Gastroesophageal sphincter (tissue), 4 donors: ENCODE data around the gene TMEM181. TPM values are rescaled to one million over a fixed set of nuclear protein-coding genes. Genes with fewer than 3 reads are reported as not detected.
"Not testable (repeated sequence)": the region's sequence is repeated elsewhere in the genome, so short reads cannot be mapped to it uniquely, and the experiment has no call there.

ENCODE experiments used
- ATAC-seq: fragments of 150-250 bp; one replicate; pipeline ENCODE4 v1.9.1; 2016; ENCODE audit warnings: mild to moderate bottlenecking, moderate library complexity
- H3K27ac ChIP-seq, 4 donors: fragments of 200-600 bp; sonication (generic) in 3 of 4; 1 replicate in 3 of 4; 2 replicates in 1 of 4; pipeline ENCODE4 v1.5.1; 2016 to 2019
- H3K27me3 ChIP-seq: fragments of 200-600 bp; sonication (generic); one replicate; pipeline ENCODE4 v1.5.1; 2019
- H3K36me3 ChIP-seq, 2 donors: fragments of 200-600 bp; sonication (generic); one replicate each; pipeline ENCODE4 v1.5.1; 2019; ENCODE audit warnings: control low read depth in 1 of 2
- H3K4me1 ChIP-seq, 3 donors: fragments of 200-600 bp; sonication (generic); 1 replicate in 2 of 3; 2 replicates in 1 of 3; pipeline ENCODE4 v1.5.1; 2016 to 2019; ENCODE audit warnings: control low read depth in 2 of 3
- H3K4me3 ChIP-seq, 2 donors: fragments of 200-600 bp; sonication (generic); one replicate each; pipeline ENCODE4 v1.5.1; 2019; ENCODE audit warnings: mild to moderate bottlenecking in 1 of 2, moderate library complexity in 1 of 2
- H3K9me3 ChIP-seq, 3 donors: fragments of 200-600 bp; sonication (generic); one replicate each; pipeline ENCODE4 v1.5.1; 2017 to 2019; ENCODE audit warnings: control low read depth in 2 of 3
- EP300 ChIP-seq: sonication (generic); formaldehyde crosslinking; IDR thresholded peaks from one replicate; pipeline ENCODE4 v1.6.1; 2017; ENCODE audit warnings: antibody characterized with exemption, mild to moderate bottlenecking
- POLR2A ChIP-seq, 2 donors: fragments of 450-650 bp; IDR thresholded peaks; one replicate each; pipeline ENCODE4 v1.6.1; 2017; ENCODE audit warnings: antibody characterized with exemption in 2 of 2, mild to moderate bottlenecking in 2 of 2, moderate library complexity in 1 of 2
- POLR2AphosphoS5 ChIP-seq: sonication (generic); formaldehyde crosslinking; IDR thresholded peaks from one replicate; pipeline ENCODE4 v1.6.1; 2017; ENCODE audit warnings: antibody characterized with exemption
- WGBS, 2 donors: methylation state at CpG; one replicate each; pipeline ENCODE4 v1.1.5; 2018; ENCODE audit warnings: low coverage in 1 of 2; 5-methylcytosine and 5-hydroxymethylcytosine counted together
- total RNA-seq, 4 donors: library from RNA; depleted of rRNA; stranded (reverse); fragments of >200 nt; gene quantifications; one replicate each; pipeline ENCODE4 v1.1.0, GENCODE V29; 2016
- TF ChIP-seq, protein P1 (sequence below), 4 experiments: fragments of 200-600 bp in 2 of 4; fragments of 450-650 bp in 2 of 4; sonication (generic) in 1 of 4; IDR thresholded peaks; one replicate each; pipeline ENCODE4 v1.5.1; 2017 to 2019; ENCODE audit warnings: antibody characterized with exemption in 4 of 4, mild to moderate bottlenecking in 2 of 4, moderate library complexity in 2 of 4

Gene TMEM181
- total RNA-seq, 4 donors from 2014 or later, result 26.8 to 38.3 (median 29.3) TPM

DNA sequence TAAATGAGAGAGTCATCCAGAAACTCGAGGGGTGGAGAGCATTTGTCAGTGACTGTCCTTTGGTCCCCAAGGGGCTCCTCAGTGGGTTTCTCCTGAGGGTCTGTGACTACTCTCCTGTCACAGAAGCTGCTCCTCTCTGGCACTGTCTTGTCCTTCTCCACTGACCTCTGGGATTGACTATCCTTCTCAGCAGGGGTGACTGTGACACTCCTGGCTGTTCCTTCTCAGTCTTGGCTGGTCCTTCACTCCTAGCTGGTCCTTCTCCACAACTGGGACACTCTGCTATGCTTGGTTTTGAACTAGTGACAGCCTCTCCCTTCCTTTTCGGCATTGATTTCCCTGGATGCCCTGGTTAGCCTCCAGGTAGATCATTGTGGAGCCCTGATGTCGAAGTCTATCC is 51.1 kb downstream of the TMEM181 start:
- 80 to 82% methylated on average over 3 of the region's 3 CpGs for WGBS, 2 donors
- no peak for TF ChIP-seq POLR2AphosphoS5
- TF ChIP-seq, protein P1, sequence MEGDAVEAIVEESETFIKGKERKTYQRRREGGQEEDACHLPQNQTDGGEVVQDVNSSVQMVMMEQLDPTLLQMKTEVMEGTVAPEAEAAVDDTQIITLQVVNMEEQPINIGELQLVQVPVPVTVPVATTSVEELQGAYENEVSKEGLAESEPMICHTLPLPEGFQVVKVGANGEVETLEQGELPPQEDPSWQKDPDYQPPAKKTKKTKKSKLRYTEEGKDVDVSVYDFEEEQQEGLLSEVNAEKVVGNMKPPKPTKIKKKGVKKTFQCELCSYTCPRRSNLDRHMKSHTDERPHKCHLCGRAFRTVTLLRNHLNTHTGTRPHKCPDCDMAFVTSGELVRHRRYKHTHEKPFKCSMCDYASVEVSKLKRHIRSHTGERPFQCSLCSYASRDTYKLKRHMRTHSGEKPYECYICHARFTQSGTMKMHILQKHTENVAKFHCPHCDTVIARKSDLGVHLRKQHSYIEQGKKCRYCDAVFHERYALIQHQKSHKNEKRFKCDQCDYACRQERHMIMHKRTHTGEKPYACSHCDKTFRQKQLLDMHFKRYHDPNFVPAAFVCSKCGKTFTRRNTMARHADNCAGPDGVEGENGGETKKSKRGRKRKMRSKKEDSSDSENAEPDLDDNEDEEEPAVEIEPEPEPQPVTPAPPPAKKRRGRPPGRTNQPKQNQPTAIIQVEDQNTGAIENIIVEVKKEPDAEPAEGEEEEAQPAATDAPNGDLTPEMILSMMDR (IDR thresholded peaks at IDR 0.05), result no peak
- TF ChIP-seq EP300, result no peak
- TF ChIP-seq POLR2A (IDR thresholded peaks at IDR 0.05), result no peak
- no peaks in the 10 kb centered on the region for H3K9me3 ChIP-seq
- no peak overlapping the region for H3K27ac ChIP-seq
- peaks cover 0 to 86% of the 10 kb centered on the region in 2 donors for H3K36me3 ChIP-seq
- ATAC-seq, result no peak
- no peaks in the 10 kb centered on the region for H3K4me1 ChIP-seq
- no peak overlapping the region for H3K4me3 ChIP-seq
- no peaks in the 10 kb centered on the region for H3K27me3 ChIP-seq

GRCh38 chr6:158611541-158612370 is 51.9 kb downstream of the TMEM181 start:
- no peak for ATAC-seq
- Histone ChIP-seq H3K27me3 (no peaks in the 10 kb centered on the region), H3K4me1 (no peaks in the 10 kb centered on the region), H3K27ac (no peak overlapping the region), H3K9me3 (no peaks in the 10 kb centered on the region), H3K36me3 (peaks cover 0 to 79% of the 10 kb centered on the region in 2 donors), H3K4me3 (no peak overlapping the region)
- TF ChIP-seq, protein P1 (IDR thresholded peaks at IDR 0.05), result no peak
- 84 to 88% methylated on average over 7 to 12 of the region's 14 CpGs for WGBS, 2 donors

- H3K36me3 ChIP-seq, result peaks cover 0 to 50% of the 10 kb centered on the region in 2 donors
- ATAC-seq, H3K9me3 ChIP-seq, H3K27ac ChIP-seq, H3K4me3 ChIP-seq, H3K4me1 ChIP-seq, H3K27me3 ChIP-seq: not testable (repeated sequence)
- WGBS, 2 donors, result 96 to 97% methylated on average over 3 of the region's 3 CpGs
These were observed 54.7 kb downstream of the TMEM181 start for GRCh38 chr6:158614606-158615005.

DNA sequence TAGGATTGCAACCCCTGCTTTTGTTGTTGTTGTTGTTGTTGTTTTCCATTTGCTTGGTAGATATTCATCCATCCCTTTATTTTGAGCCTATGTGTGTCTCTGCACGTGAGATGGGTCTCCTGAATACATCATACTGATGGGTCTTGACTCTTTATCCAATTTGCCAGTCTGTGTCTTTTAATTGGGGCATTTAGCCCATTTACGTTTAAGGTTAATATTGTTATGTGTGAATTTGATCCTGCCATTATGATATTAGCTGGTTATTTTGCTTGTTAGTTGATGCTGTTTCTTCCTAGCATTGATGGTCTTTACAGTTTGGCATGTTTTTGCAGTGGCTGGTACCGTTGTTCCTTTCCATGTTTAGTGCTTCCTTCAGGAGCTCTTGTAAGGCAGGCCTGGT is 58.4 kb downstream of the TMEM181 start:
- WGBS, 2 donors, result 90 to 100% methylated on average over 2 to 3 of the region's 3 CpGs
- not testable (repeated sequence) for H3K9me3 ChIP-seq, H3K4me3 ChIP-seq, H3K4me1 ChIP-seq, ATAC-seq, H3K27me3 ChIP-seq, H3K27ac ChIP-seq
- peaks cover 0 to 46% of the 10 kb centered on the region in 2 donors for H3K36me3 ChIP-seq

DNA sequence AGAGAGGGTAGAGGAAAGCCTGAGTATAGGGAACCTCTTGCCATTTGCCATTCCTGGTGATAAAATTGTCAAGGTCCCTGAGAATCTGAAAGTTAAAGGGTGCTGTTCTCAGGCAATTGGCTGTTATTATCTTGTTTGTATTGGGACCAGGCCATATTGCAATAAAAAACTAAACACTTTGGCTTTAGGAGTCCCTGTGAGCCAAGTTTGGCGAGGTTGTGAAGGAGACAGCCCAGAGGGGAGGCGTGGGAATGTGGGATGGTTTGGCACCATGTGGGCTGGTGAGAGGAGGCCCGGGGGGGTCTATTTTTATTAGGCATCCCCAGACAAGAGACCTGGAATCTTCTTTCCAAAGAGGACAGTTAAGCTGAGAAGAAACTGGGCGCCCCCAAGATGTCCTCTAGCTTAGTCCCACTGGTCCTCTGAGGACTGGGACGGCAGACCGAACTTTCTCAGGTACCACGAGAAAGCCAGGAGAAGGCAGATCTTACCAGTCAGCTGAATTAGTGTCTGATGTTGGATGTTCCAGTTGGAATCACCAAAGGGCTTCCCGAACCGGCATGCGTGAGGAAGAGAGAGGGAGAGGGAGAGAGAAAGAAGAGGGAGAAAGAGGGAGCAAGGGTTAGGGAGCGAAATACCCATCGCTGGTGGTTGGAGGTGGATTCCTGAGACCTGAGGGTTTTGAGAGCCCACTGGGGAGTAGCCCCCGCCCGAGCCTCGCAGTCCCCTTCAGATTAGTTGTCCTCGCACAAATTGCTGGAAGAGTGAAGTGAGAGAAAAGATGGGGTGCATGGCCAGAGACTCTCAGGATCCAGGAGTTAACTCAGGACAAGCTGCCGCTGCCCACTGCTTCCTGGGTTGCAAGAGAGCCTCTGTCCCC is 60.3 kb downstream of the TMEM181 start:
- WGBS, 2 donors, result 92 to 98% methylated on average over 6 to 17 of the region's 17 CpGs
- Histone ChIP-seq H3K9me3 (no peaks in the 10 kb centered on the region), H3K4me3 (no peak overlapping the region), H3K27ac (no peak overlapping the region), H3K4me1 (no peaks in the 10 kb centered on the region), H3K36me3 (peaks cover 0 to 48% of the 10 kb centered on the region in 2 donors), H3K27me3 (no peaks in the 10 kb centered on the region)
- ATAC-seq, result no peak
- TF ChIP-seq, protein P1 (IDR thresholded peaks at IDR 0.05), result no peak
- TF ChIP-seq POLR2A (IDR thresholded peaks at IDR 0.05), result no peak
- no peak for TF ChIP-seq EP300
- TF ChIP-seq POLR2AphosphoS5, result no peak
